HepG2 (cell line): Measurements from ENCODE around the gene ERCC2. TPM values are rescaled to one million over a fixed set of nuclear protein-coding genes. Genes with fewer than 3 reads are reported as not detected.

Experiments used
- ATAC-seq: fragments of 200-7000 bp; cut with Tn5 transposase; 3 replicates; pipeline ENCODE4 v1.9.1; 2020; ENCODE audit warnings: mild to moderate bottlenecking, moderate library complexity
- BruUV-seq: library from RNA; stranded (reverse); fragments of 400-500 nt; replicated peaks from 2 replicates; lab custom pipeline; 2021; lab: Mats Ljungman, UMichigan
- CTCF ChIA-PET: fragments of 300-600 bp; formaldehyde crosslinking; extraction: SDS; loops from one replicate; lab custom pipeline; 2021; ENCODE audit warnings: low total read pairs, inconsistent platforms, low intra/inter-chr PET ratio; lab: Yijun Ruan, JAX
- POLR2A ChIA-PET: fragments of 350-600 bp; sonication (Branson Sonifier 250); formaldehyde crosslinking; loops from one replicate; lab custom pipeline; 2020; ENCODE audit warnings: antibody characterized with exemption, inconsistent platforms; lab: Yijun Ruan, JAX
- DNase-seq: peaks from one replicate; pipeline ENCODE4 v3.0.0-alpha.2; 2015; ENCODE audit warnings: low spot score
- FAIRE-seq: peaks from 3 replicates; lab custom pipeline; 2011; peaks lifted over from hg19 to GRCh38; lab: Jason Lieb, UNC
- H2AFZ ChIP-seq: one replicate; pipeline ENCODE4 v1.6.1; 2011; ENCODE audit warnings: low read length, inconsistent platforms
- H3K27ac ChIP-seq: fragments of 300-600 bp; 3 replicates; pipeline ENCODE4 v1.8.0; 2011; ENCODE audit warnings: mixed run types, mild to moderate bottlenecking, mixed read lengths, low read length, inconsistent platforms; ENCODE audit not compliant: insufficient read depth; ENCODE audit errors: extremely low read length
- H3K27me3 ChIP-seq, 2 experiments: fragments of 200-600 bp in 1 of 2; 2 replicates in 1 of 2; 3 replicates in 1 of 2; pipeline versions ENCODE4 v1.6.0 to v1.8.0; 2011; ENCODE audit warnings: low read length in 2 of 2, mild to moderate bottlenecking in 2 of 2, moderate library complexity in 2 of 2, inconsistent platforms in 1 of 2; ENCODE audit not compliant: insufficient read depth in 2 of 2, control insufficient read depth in 1 of 2
- H3K36me3 ChIP-seq, 2 experiments: fragments of 200-600 bp in 1 of 2; replicated peaks in 1 of 2; 2 replicates in 1 of 2; 3 replicates in 1 of 2; pipeline versions ENCODE4 v1.5.1 to v1.8.0; 2011; ENCODE audit warnings: low read length in 2 of 2, inconsistent platforms in 1 of 2; ENCODE audit not compliant: insufficient read depth in 2 of 2, control insufficient read depth in 1 of 2
- H3K4me1 ChIP-seq: 2 replicates; pipeline ENCODE4 v1.5.1; 2012; ENCODE audit warnings: low read length, inconsistent platforms; ENCODE audit not compliant: insufficient read depth
- H3K4me2 ChIP-seq: 2 replicates; pipeline ENCODE4 v1.6.0; 2011; ENCODE audit warnings: low read depth, low read length, inconsistent platforms
- H3K4me3 ChIP-seq, 3 experiments: fragments of 200-600 bp in 1 of 3; sonication (generic), shearing (Covaris generic) in 1 of 3; replicated peaks in 1 of 3; 2 replicates each; pipeline ENCODE4 v1.5.1; 2011 to 2016; ENCODE audit warnings: low read length in 3 of 3, inconsistent platforms in 2 of 3, low read depth in 2 of 3, mild to moderate bottlenecking in 2 of 3, control low read depth in 1 of 3, mixed read lengths in 1 of 3; ENCODE audit not compliant: insufficient read depth in 1 of 3
- H3K79me2 ChIP-seq: one replicate; pipeline ENCODE4 v1.6.1; 2011; ENCODE audit warnings: low read length, inconsistent platforms; ENCODE audit not compliant: insufficient read depth
- H3K9ac ChIP-seq: 2 replicates; pipeline ENCODE4 v1.6.0; 2011; ENCODE audit warnings: mild to moderate bottlenecking, low read depth, low read length, inconsistent platforms; ENCODE audit not compliant: insufficient read depth
- H3K9me3 ChIP-seq: 2 replicates; pipeline ENCODE4 v1.5.1; 2012; ENCODE audit warnings: mild to moderate bottlenecking, low read length
- H4K20me1 ChIP-seq: 2 replicates; pipeline ENCODE4 v1.6.0; 2011; ENCODE audit warnings: inconsistent platforms, mild to moderate bottlenecking, low read length, moderate library complexity; ENCODE audit not compliant: insufficient read depth
- AGO2 ChIP-seq: fragments of 200-400 bp; formaldehyde crosslinking; optimal IDR thresholded peaks from 2 replicates; pipeline ENCODE3; 2017; ENCODE audit warnings: mild to moderate bottlenecking, low read depth, low read length, moderate library complexity
- HHEX ChIP-seq: IDR thresholded peaks from 2 replicates; pipeline ENCODE4 v1.6.1; 2016; ENCODE audit warnings: control low read depth
- KDM2A ChIP-seq: sonication (generic); formaldehyde crosslinking; IDR thresholded peaks from 2 replicates; pipeline ENCODE4 v1.4.0; 2020; ENCODE audit warnings: low read depth, missing genetic modification reagents, borderline replicate concordance
- NR2F6 ChIP-seq, 2 experiments: IDR thresholded peaks; 2 replicates each; pipeline ENCODE4 v1.6.1; 2016; ENCODE audit warnings: antibody characterized with exemption in 1 of 2, mild to moderate bottlenecking in 1 of 2
- POLR2G ChIP-seq: fragments of 200-400 bp; formaldehyde crosslinking; IDR thresholded peaks from 2 replicates; pipeline ENCODE4 v1.6.1; 2018; ENCODE audit warnings: mild to moderate bottlenecking, low read depth, low read length, moderate library complexity
- RNF2 ChIP-seq: fragments of 450-650 bp; conservative IDR thresholded peaks from 2 replicates; pipeline ENCODE4 v1.6.1; 2016; ENCODE audit warnings: low read depth
- SNAPC4 ChIP-seq: sonication (generic); formaldehyde crosslinking; IDR thresholded peaks from 2 replicates; pipeline ENCODE4 v1.4.0; 2020; ENCODE audit warnings: mild to moderate bottlenecking, missing genetic modification reagents
- ZNF646 ChIP-seq: sonication (generic); formaldehyde crosslinking; IDR thresholded peaks from 2 replicates; pipeline ENCODE4 v1.9.0; 2021; ENCODE audit warnings: mild to moderate bottlenecking, missing genetic modification reagents
- ZNF770 ChIP-seq: sonication (generic); formaldehyde crosslinking; IDR thresholded peaks from 2 replicates; pipeline ENCODE4 v1.5.0; 2020; ENCODE audit warnings: mild to moderate bottlenecking, missing genetic modification reagents
- WGBS: methylation state at CpG from one replicate; pipeline ENCODE4 v1.1.6; 2017; ENCODE audit warnings: low lambda C conversion rate; 5-methylcytosine and 5-hydroxymethylcytosine counted together
- in situ Hi-C: cut with HindIII; loops from 2 replicates; pipeline ENCODE4 v1.10.0; 2017; ENCODE audit warnings: low pct_unique_long_range_greater_than_20kb; ENCODE audit not compliant: extremely low pct_ligation_motif_present
- intact Hi-C: fragments of 100-400 bp; cut with micrococcal nuclease; formaldehyde crosslinking; loops from one replicate; pipeline ENCODE4 v1.10.0; 2022; ENCODE audit not compliant: unreplicated experiment
- polyA plus RNA-seq, 8 experiments: library from polyadenylated mRNA; depleted of rRNA in 3 of 8; stranded (reverse) in 7 of 8; unstranded in 1 of 8; fragments of >200 nt; fragmentation: Illumina TruSeq in 4 of 8; extraction: Trizol in 4 of 8; gene quantifications; 2 replicates each; pipeline versions ENCODE4 v1.2.1 to v1.2.3, GENCODE V29; 2011 to 2016; ENCODE audit warnings: low read depth in 4 of 8, missing spikeins in 1 of 8, mixed read lengths in 1 of 8; ENCODE audit not compliant: insufficient read depth in 1 of 8
- total RNA-seq, 5 experiments: library from RNA; depleted of rRNA; stranded (reverse); fragments of >200 nt; fragmentation: Illumina TruSeq; extraction: Trizol; gene quantifications; 2 replicates each; pipeline ENCODE4 v1.2.3, GENCODE V29; 2016; ENCODE audit warnings: low read depth in 1 of 5

The ERCC2 gene
- total and polyA plus RNA-seq, 2 of the 13 experiments (the other 11 are each of a cell fraction or from before 2014, with no cell fraction given), result 25.4 to 49.2 TPM

- Histone ChIP-seq H2AFZ (no peak overlapping the region), H3K9me3 (no peaks in the 10 kb centered on the region), H3K36me3 (peaks cover 10 to 27% of the 10 kb centered on the region in 2 experiments; a peak in 4 of 5 replicates), H3K9ac (no peak overlapping the region), H3K4me3 (no peak overlapping the region), H3K27me3 (peaks cover 3 to 34% of the 10 kb centered on the region in 2 experiments), H3K4me1 (peaks cover 7% of the 10 kb centered on the region; the same call in 1 of the 2 replicates), H4K20me1 (no peaks in the 10 kb centered on the region), H3K79me2 (no peaks in the 10 kb centered on the region), H3K4me2 (no peak overlapping the region), H3K27ac (no peak overlapping the region)
- in situ Hi-C loops (loop anchor here (10.0 kb wide), 1 partner anchor 144 kb away; no protein-coding TSS in a partner anchor), intact Hi-C loops (no loop called here)
- FAIRE-seq (no peak), ATAC-seq (no peak; the same call in 2 of the 3 replicates), DNase-seq (no peak)
- WGBS, result 86% methylated on average over 14 of the region's 23 CpGs
- ChIA-PET POLR2A (no interaction called here), CTCF (no interaction called here)
- no TSS peak for BruUV-seq
- TF ChIP-seq AGO2 (peak; percentile 88), ZNF646 (CRISPR knock-in tag) (no peak), NR2F6 (IDR thresholded peaks at IDR 0.05) (peak; percentile 51; the same call in 1 of the 2 replicates), NR2F6 (CRISPR knock-in tag; IDR thresholded peaks at IDR 0.05) (no peak), HHEX (no peak), ZNF770 (CRISPR knock-in tag) (no peak), RNF2 (no peak), KDM2A (CRISPR knock-in tag) (peak; percentile 51; the same call in 1 of the 2 replicates), POLR2G (peak; percentile 49), SNAPC4 (no peak)
These were observed 21.8 kb downstream of the ERCC2 start for GRCh38 chr19:45348367-45349125.
